ENCODE results near the gene APOL2.

DNA sequence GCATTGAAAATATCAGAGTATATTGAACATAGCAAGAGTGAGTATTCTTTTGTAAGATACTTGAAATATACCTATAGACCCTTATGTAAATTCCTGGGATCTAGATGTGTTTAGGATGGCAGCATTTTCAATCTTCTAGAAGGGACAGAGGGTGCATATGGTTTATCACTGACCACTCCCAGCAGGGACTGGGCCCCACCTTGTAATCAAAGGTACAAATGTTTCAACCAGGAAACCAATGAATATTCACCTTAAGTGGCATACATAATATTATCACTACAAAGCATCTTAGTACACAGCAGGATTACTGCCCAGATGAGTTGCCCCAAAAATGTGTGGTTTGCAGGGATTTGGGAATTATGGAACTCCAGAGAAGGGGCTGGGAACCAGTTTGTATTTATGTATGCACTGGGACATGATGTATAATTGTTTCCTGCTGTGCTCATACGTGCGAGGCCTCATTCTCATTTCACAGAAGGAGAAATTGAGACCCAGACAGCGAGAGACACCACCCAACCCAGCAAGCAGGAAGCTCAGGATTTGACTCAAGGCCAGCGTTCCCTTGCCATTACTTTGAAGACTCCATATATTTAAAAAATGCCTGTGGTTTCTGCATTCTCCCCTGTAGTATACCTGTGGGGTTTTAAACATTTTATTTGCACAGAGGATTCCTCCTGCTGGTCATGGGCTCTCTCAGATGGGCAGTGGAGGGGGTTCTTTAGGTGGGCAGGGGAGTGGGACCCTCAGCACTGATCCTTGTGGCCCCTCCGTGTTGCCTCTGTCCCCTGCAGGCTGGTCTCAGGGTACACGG is 42.9 kb downstream of the APOL2 start:
- TF ChIP-seq SRF (IDR thresholded peaks at IDR 0.05; ENCODE audit: low read depth in 2 of 2, low read length in 2 of 2) (no peak), POLR2A (IDR thresholded peaks at IDR 0.05; ENCODE audit: low read depth, low read length) (no peak), EZH2 (IDR thresholded peaks at IDR 0.05; ENCODE audit: borderline replicate concordance, control insufficient read depth, low read depth, low read length) (no peak), TAF1 (IDR thresholded peaks at IDR 0.05; ENCODE audit: borderline replicate concordance, low read depth, low read length) (no peak), HDGF (IDR thresholded peaks at IDR 0.05) (no peak), CREB1 (IDR thresholded peaks at IDR 0.05; ENCODE audit: low read depth) (no peak), ZSCAN29 (IDR thresholded peaks at IDR 0.05) (no peak), CHD4 (IDR thresholded peaks at IDR 0.05) (no peak), FOS (IDR thresholded peaks at IDR 0.05; ENCODE audit: borderline replicate concordance, extremely low read depth, insufficient read length) (no peak), ZZZ3 (IDR thresholded peaks at IDR 0.05; ENCODE audit: control insufficient read depth, insufficient read length, low read depth) (no peak), YBX1 (IDR thresholded peaks at IDR 0.05) (no peak), RB1 (IDR thresholded peaks at IDR 0.05; ENCODE audit: borderline replicate concordance) (no peak)
